WTC11 (cell line): ENCODE data around the gene HJV. TPM values are rescaled to one million over a fixed set of nuclear protein-coding genes. Genes with fewer than 3 reads are reported as not detected.

Source experiments
- ATAC-seq: fragments of 200-7000 bp; cut with Tn5 transposase; 2 replicates; pipeline ENCODE4 v1.10.0; 2021; ENCODE audit warnings: mild to moderate bottlenecking, moderate library complexity
- CTCF ChIA-PET: fragments of 300-600 bp; sonication (Branson Sonifier 250); formaldehyde crosslinking; loops from one replicate; lab custom pipeline; 2021; ENCODE audit warnings: antibody characterized with exemption; lab: Charles Lee
- POLR2A ChIA-PET: fragments of 350-600 bp; sonication (Branson Sonifier 250); formaldehyde crosslinking; loops from one replicate; lab custom pipeline; 2021; ENCODE audit warnings: antibody characterized with exemption; lab: Charles Lee
- DNase-seq: peaks from one replicate; pipeline ENCODE4 v3.0.0; 2021; ENCODE audit warnings: low spot score
- H3K27ac Mint-ChIP-seq: 2 replicates; pipeline ENCODE4 v1.8.0; 2021; ENCODE audit warnings: mixed read lengths
- H3K27me3 Mint-ChIP-seq: 2 replicates; pipeline ENCODE4 v1.8.0; 2021; ENCODE audit warnings: low read depth, mild to moderate bottlenecking, moderate library complexity, mixed read lengths
- H3K36me3 Mint-ChIP-seq: 2 replicates; pipeline ENCODE4 v1.8.0; 2021; ENCODE audit warnings: mixed read lengths
- H3K4me1 Mint-ChIP-seq: 2 replicates; pipeline ENCODE4 v1.8.0; 2022; ENCODE audit warnings: mixed read lengths
- H3K4me3 Mint-ChIP-seq: 2 replicates; pipeline ENCODE4 v1.8.0; 2021; ENCODE audit warnings: mild to moderate bottlenecking, moderate library complexity, mixed read lengths
- H3K9me3 Mint-ChIP-seq: 2 replicates; pipeline ENCODE4 v1.8.0; 2021; ENCODE audit warnings: mixed read lengths
- ATF2 ChIP-seq: sonication (generic); formaldehyde crosslinking; IDR thresholded peaks from 2 replicates; pipeline ENCODE4 v1.8.1; 2022; ENCODE audit warnings: low read depth, missing genetic modification reagents, borderline replicate concordance
- CBFB ChIP-seq: sonication (generic); formaldehyde crosslinking; IDR thresholded peaks from 2 replicates; pipeline ENCODE4 v1.8.1; 2022; ENCODE audit warnings: mild to moderate bottlenecking, low read depth, missing genetic modification reagents
- CREB1 ChIP-seq: sonication (generic); formaldehyde crosslinking; IDR thresholded peaks from 2 replicates; pipeline ENCODE4 v1.8.0; 2023; ENCODE audit warnings: mild to moderate bottlenecking, missing genetic modification reagents
- CREM ChIP-seq: sonication (generic); formaldehyde crosslinking; IDR thresholded peaks from 2 replicates; pipeline ENCODE4 v1.8.1; 2022; ENCODE audit warnings: mild to moderate bottlenecking, missing genetic modification reagents, moderate library complexity
- ESRRA ChIP-seq: sonication (generic); formaldehyde crosslinking; IDR thresholded peaks from 2 replicates; pipeline ENCODE4 v1.8.1; 2022; ENCODE audit warnings: mild to moderate bottlenecking, missing genetic modification reagents, borderline replicate concordance
- FOXJ3 ChIP-seq: sonication (generic); formaldehyde crosslinking; IDR thresholded peaks from 2 replicates; pipeline ENCODE4 v1.9.0; 2021; ENCODE audit warnings: missing genetic modification reagents, mild to moderate bottlenecking, borderline replicate concordance
- FOXP4 ChIP-seq: sonication (generic); formaldehyde crosslinking; IDR thresholded peaks from 2 replicates; pipeline ENCODE4 v1.8.0; 2022; ENCODE audit warnings: mild to moderate bottlenecking, missing genetic modification reagents
- GTF2I ChIP-seq: fragments of 250-450 bp; sonication (Bioruptor Pico); conservative IDR thresholded peaks from 2 replicates; pipeline ENCODE4 v1.4.0; 2021; ENCODE audit warnings: mild to moderate bottlenecking
- JAZF1 ChIP-seq: fragments of 250-450 bp; sonication (Bioruptor Pico); IDR thresholded peaks from 2 replicates; pipeline ENCODE4 v1.9.0; 2021; ENCODE audit warnings: moderate library complexity, mild to moderate bottlenecking, inconsistent platforms
- MAX ChIP-seq: sonication (generic); formaldehyde crosslinking; IDR thresholded peaks from 2 replicates; pipeline ENCODE4 v1.8.0; 2022; ENCODE audit warnings: mild to moderate bottlenecking, missing genetic modification reagents
- MLX ChIP-seq: sonication (generic); formaldehyde crosslinking; IDR thresholded peaks from 2 replicates; pipeline ENCODE4 v1.8.1; 2023; ENCODE audit warnings: mild to moderate bottlenecking, missing genetic modification reagents, moderate library complexity
- MYBL2 ChIP-seq: sonication (generic); formaldehyde crosslinking; IDR thresholded peaks from 2 replicates; pipeline ENCODE4 v1.8.1; 2023; ENCODE audit warnings: mild to moderate bottlenecking, moderate library complexity, missing genetic modification reagents
- NFE2L1 ChIP-seq: sonication (generic); formaldehyde crosslinking; IDR thresholded peaks from 2 replicates; pipeline ENCODE4 v1.8.1; 2023; ENCODE audit warnings: missing genetic modification reagents
- PRRX2 ChIP-seq: fragments of 250-450 bp; sonication (Bioruptor Pico); IDR thresholded peaks from 2 replicates; pipeline ENCODE4 v1.8.0; 2021; ENCODE audit warnings: mild to moderate bottlenecking
- RORB ChIP-seq: fragments of 250-450 bp; sonication (Bioruptor Pico); IDR thresholded peaks from 2 replicates; pipeline ENCODE4 v1.9.0; 2021; ENCODE audit warnings: mild to moderate bottlenecking
- SMAD4 ChIP-seq: sonication (generic); formaldehyde crosslinking; IDR thresholded peaks from 2 replicates; pipeline ENCODE4 v1.8.0; 2022; ENCODE audit warnings: mild to moderate bottlenecking, missing genetic modification reagents
- SOX15 ChIP-seq: fragments of 250-450 bp; sonication (Bioruptor Pico); IDR thresholded peaks from 2 replicates; pipeline ENCODE4 v1.9.0; 2021; ENCODE audit warnings: mild to moderate bottlenecking
- SP1 ChIP-seq: sonication (generic); formaldehyde crosslinking; conservative IDR thresholded peaks from 2 replicates; pipeline ENCODE4 v1.8.1; 2022; ENCODE audit warnings: missing genetic modification reagents
- STAT6 ChIP-seq: sonication (generic); formaldehyde crosslinking; conservative IDR thresholded peaks from 2 replicates; pipeline ENCODE4 v1.8.1; 2023; ENCODE audit warnings: mild to moderate bottlenecking, low read depth, missing genetic modification reagents, moderate library complexity
- TEAD1 ChIP-seq: sonication (generic); formaldehyde crosslinking; IDR thresholded peaks from 2 replicates; pipeline ENCODE4 v1.8.0; 2022; ENCODE audit warnings: mild to moderate bottlenecking, missing genetic modification reagents
- ZBTB21 ChIP-seq: sonication (generic); formaldehyde crosslinking; IDR thresholded peaks from 2 replicates; pipeline ENCODE4 v1.8.1; 2023; ENCODE audit warnings: mild to moderate bottlenecking, missing genetic modification reagents, borderline replicate concordance
- ZNF121 ChIP-seq: sonication (generic); formaldehyde crosslinking; IDR thresholded peaks from 2 replicates; pipeline ENCODE4 v1.8.0; 2023; ENCODE audit warnings: missing genetic modification reagents
- ZNF219 ChIP-seq: sonication (generic); formaldehyde crosslinking; IDR thresholded peaks from 2 replicates; pipeline ENCODE4 v1.8.0; 2023; ENCODE audit warnings: missing genetic modification reagents, mild to moderate bottlenecking, borderline replicate concordance
- ZNF317 ChIP-seq: sonication (generic); formaldehyde crosslinking; IDR thresholded peaks from 2 replicates; pipeline ENCODE4 v1.8.1; 2023; ENCODE audit warnings: low read depth, mild to moderate bottlenecking, moderate library complexity, missing genetic modification reagents, borderline replicate concordance
- ZNF423 ChIP-seq: fragments of 250-450 bp; sonication (Bioruptor Pico); IDR thresholded peaks from 2 replicates; pipeline ENCODE4 v2.1.2; 2022; ENCODE audit warnings: mild to moderate bottlenecking, moderate library complexity
- ZNF671 ChIP-seq: fragments of 250-450 bp; sonication (Bioruptor Pico); IDR thresholded peaks from 2 replicates; pipeline ENCODE4 v1.8.0; 2021; ENCODE audit warnings: mild to moderate bottlenecking
- total RNA-seq: library from RNA; stranded (reverse); gene quantifications from 3 replicates; pipeline ENCODE4 v1.2.3, GENCODE V29; 2021

The HJV gene
- total RNA-seq, 1 experiment from 2014 or later = 0.31 TPM

- H3K36me3 Mint-ChIP-seq = no peaks in the 10 kb centered on the region
- no peaks in the 10 kb centered on the region for H3K9me3 Mint-ChIP-seq
- no peaks in the 10 kb centered on the region for H3K4me1 Mint-ChIP-seq
- no peak for ATAC-seq
- no peak overlapping the region for H3K27ac Mint-ChIP-seq
- TF ChIP-seq ZNF121 (peak; percentile 23; the same call in 1 of the 2 replicates), ATF2 (no peak), RORB (no peak)
- TF ChIP-seq, all 79 proteins: peak for 1
- H3K4me3 Mint-ChIP-seq = no peak overlapping the region
- ChIA-PET POLR2A (interaction anchor here (1.1 kb wide), 1 partner anchor 31 kb away, joined by 6 read pairs; no protein-coding TSS in a partner anchor), CTCF (interaction anchor here (0.6 to 3.5 kb wide), 32 partner anchors 9 to 203 kb away, joined by 3 to 52 read pairs (median 6); partner anchors contain the start of genes ANKRD34A, ANKRD35, HJV and LIX1L)
- no peaks in the 10 kb centered on the region for H3K27me3 Mint-ChIP-seq
- no peak for DNase-seq
These were observed 13.9 kb downstream of the HJV start for GRCh38 chr1:146007489-146008133.

- POLR2A ChIA-PET = interaction anchor here (0.6 kb wide), 1 partner anchor 36 kb away, joined by 7 read pairs; no protein-coding TSS in a partner anchor
These were observed 19.8 kb downstream of the HJV start for GRCh38 chr1:146001709-146002108.

GRCh38 chr1:145999321-146000024 lies 22.1 kb downstream of the HJV start:
- Mint-ChIP-seq H3K27me3 (no peaks in the 10 kb centered on the region), H3K27ac (peak overlapping the region; percentile 87), H3K36me3 (peaks cover 20% of the 10 kb centered on the region), H3K4me3 (no peak overlapping the region), H3K9me3 (no peaks in the 10 kb centered on the region), H3K4me1 (peaks cover 36% of the 10 kb centered on the region)
- ChIA-PET CTCF (interaction anchor here (1.0 to 2.9 kb wide), 3 partner anchors 20 to 108 kb away, joined by 3 to 8 read pairs (median 3); no protein-coding TSS in a partner anchor), POLR2A (no interaction called here)
- ATAC-seq (no peak), DNase-seq (no peak)
- TF ChIP-seq SP1 (CRISPR knock-in tag) = no peak
- TF ChIP-seq GTF2I (CRISPR knock-in tag) = no peak
- TF ChIP-seq SOX15 (CRISPR knock-in tag) = no peak
- no peak for TF ChIP-seq STAT6 (CRISPR knock-in tag)
- TF ChIP-seq FOXJ3 (CRISPR knock-in tag) = no peak
- no peak for TF ChIP-seq ZNF219
- no peak for TF ChIP-seq ESRRA (CRISPR knock-in tag)
- TF ChIP-seq JAZF1 (CRISPR knock-in tag) = no peak
- no peak for TF ChIP-seq ZBTB21 (CRISPR knock-in tag)
- TF ChIP-seq CREB1 (CRISPR knock-in tag) = no peak
- no peak for TF ChIP-seq MYBL2 (CRISPR knock-in tag)
- TF ChIP-seq ZNF317 = no peak

More at GRCh38 chr1:146001709-146002108, 19.8 kb downstream of the HJV start:
- no peak overlapping the region for H3K27ac Mint-ChIP-seq
- no peaks in the 10 kb centered on the region for H3K36me3 Mint-ChIP-seq
- H3K4me3 Mint-ChIP-seq = no peak overlapping the region
- no peak for DNase-seq
- TF ChIP-seq CBFB (CRISPR knock-in tag) (no peak), ZNF423 (CRISPR knock-in tag) (no peak), ZNF671 (CRISPR knock-in tag) (no peak), SMAD4 (CRISPR knock-in tag) (no peak), NFE2L1 (CRISPR knock-in tag) (no peak), FOXP4 (CRISPR knock-in tag) (no peak), PRRX2 (CRISPR knock-in tag) (no peak), MLX (CRISPR knock-in tag) (no peak), ZNF317 (no peak), TEAD1 (CRISPR knock-in tag) (no peak), CREM (CRISPR knock-in tag) (no peak), MAX (CRISPR knock-in tag) (no peak)
- TF ChIP-seq, all 79 proteins: peak for 0
- no peak for ATAC-seq
- CTCF ChIA-PET = interaction anchor here (1.2 kb wide), 1 partner anchor 25 kb away, joined by 3 read pairs; no protein-coding TSS in a partner anchor
- Mint-ChIP-seq H3K4me1 (peaks cover 29% of the 10 kb centered on the region), H3K27me3 (no peaks in the 10 kb centered on the region), H3K9me3 (no peaks in the 10 kb centered on the region)
